BE2C (cell line): ENCODE results near the gene ARHGDIA.

Source experiments
- DNase-seq: peaks from one replicate; pipeline ENCODE4 v3.0.0-alpha.2; 2020
- H3K27me3 ChIP-seq: fragments of 250-450 bp; sonication (Bioruptor Pico); 2 replicates; pipeline ENCODE4 v1.5.1; 2020; ENCODE audit warnings: mild to moderate bottlenecking
- H3K36me3 ChIP-seq: fragments of 250-450 bp; sonication (Bioruptor Pico); 2 replicates; pipeline ENCODE4 v1.5.1; 2020; ENCODE audit warnings: mild to moderate bottlenecking
- H3K4me1 ChIP-seq: fragments of 250-450 bp; sonication (Bioruptor Pico); 2 replicates; pipeline ENCODE4 v1.5.1; 2020
- H3K4me3 ChIP-seq: 2 replicates; pipeline ENCODE4 v1.5.1; 2011; ENCODE audit warnings: low read depth, low read length
- H3K9me3 ChIP-seq: fragments of 250-450 bp; sonication (Bioruptor Pico); 2 replicates; pipeline ENCODE4 v1.5.1; 2020
- TF ChIP-seq, protein P1 (sequence below): IDR thresholded peaks from 2 replicates; pipeline ENCODE4 v1.5.1; 2012; ENCODE audit warnings: mild to moderate bottlenecking, low read depth, low read length

ARHGDIA gene

DNA sequence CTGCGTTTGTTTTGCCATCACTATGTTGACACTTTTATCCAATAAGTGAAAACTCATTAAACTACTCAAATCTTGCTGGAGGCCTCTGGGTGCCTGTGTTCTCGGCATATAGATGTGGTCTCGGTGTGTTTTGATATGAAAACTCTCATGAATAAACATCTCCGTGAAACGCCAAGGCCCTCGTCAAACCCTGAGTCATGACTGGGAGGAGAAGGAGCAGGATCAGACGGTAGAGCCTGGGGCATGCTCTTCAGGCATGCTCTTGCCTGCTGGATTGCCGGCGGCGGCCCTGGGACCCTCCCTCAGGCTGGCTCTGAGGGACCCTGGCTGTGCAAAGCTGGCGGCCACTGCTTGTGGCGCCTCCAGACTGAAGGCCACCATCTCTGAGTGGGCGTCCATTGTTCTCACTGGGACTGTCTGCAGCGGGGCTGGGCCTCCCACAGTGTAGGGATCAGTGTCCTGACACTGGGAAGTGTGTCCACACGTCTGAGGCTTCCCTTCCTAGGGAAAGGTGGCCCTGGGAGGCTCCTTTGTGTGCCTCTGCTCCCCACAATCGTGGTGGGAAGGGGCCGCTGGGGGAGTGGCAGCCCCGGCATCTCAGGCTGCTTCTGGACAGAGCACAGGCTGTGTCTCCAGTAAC is 29.2 kb upstream of the ARHGDIA start:
- Histone ChIP-seq H3K4me1 (peaks cover 18% of the 10 kb centered on the region), H3K36me3 (peaks cover 30% of the 10 kb centered on the region), H3K4me3 (no peak overlapping the region), H3K9me3 (no peaks in the 10 kb centered on the region), H3K27me3 (no peaks in the 10 kb centered on the region)
- DNase-seq, result no peak
- TF ChIP-seq, protein P1, sequence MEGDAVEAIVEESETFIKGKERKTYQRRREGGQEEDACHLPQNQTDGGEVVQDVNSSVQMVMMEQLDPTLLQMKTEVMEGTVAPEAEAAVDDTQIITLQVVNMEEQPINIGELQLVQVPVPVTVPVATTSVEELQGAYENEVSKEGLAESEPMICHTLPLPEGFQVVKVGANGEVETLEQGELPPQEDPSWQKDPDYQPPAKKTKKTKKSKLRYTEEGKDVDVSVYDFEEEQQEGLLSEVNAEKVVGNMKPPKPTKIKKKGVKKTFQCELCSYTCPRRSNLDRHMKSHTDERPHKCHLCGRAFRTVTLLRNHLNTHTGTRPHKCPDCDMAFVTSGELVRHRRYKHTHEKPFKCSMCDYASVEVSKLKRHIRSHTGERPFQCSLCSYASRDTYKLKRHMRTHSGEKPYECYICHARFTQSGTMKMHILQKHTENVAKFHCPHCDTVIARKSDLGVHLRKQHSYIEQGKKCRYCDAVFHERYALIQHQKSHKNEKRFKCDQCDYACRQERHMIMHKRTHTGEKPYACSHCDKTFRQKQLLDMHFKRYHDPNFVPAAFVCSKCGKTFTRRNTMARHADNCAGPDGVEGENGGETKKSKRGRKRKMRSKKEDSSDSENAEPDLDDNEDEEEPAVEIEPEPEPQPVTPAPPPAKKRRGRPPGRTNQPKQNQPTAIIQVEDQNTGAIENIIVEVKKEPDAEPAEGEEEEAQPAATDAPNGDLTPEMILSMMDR, result no peak

DNA sequence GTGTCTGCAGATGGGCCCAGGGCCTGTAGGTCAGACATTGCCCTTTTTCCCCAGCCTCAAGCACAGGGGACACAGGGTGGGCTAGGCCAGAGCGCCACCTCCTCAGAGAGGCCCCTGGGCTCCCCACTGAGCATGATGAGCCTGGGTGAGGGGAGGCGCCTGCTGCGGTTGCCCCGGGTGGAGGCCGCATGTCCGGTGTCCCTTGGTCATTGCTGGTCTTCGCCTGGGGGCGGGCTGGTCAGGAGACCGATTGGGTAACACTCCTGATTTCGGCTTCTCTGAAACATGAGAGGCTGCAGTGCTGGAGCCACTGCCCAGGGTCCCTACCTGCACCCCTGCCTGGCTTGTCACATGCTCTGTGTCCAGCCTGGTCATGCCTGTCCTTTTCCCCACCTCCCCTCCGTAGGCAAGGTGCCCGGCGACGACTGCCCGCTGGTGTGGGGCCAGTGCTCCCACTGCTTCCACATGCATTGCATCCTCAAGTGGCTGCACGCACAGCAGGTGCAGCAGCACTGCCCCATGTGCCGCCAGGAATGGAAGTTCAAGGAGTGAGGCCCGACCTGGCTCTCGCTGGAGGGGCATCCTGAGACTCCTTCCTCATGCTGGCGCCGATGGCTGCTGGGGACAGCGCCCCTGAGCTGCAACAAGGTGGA is 28.5 kb upstream of the ARHGDIA start:
- Histone ChIP-seq H3K36me3 (peaks cover 33% of the 10 kb centered on the region), H3K4me1 (peaks cover 18% of the 10 kb centered on the region), H3K27me3 (no peaks in the 10 kb centered on the region), H3K4me3 (no peak overlapping the region), H3K9me3 (no peaks in the 10 kb centered on the region)
- DNase-seq, result no peak
- TF ChIP-seq, protein P1, result no peak

DNA sequence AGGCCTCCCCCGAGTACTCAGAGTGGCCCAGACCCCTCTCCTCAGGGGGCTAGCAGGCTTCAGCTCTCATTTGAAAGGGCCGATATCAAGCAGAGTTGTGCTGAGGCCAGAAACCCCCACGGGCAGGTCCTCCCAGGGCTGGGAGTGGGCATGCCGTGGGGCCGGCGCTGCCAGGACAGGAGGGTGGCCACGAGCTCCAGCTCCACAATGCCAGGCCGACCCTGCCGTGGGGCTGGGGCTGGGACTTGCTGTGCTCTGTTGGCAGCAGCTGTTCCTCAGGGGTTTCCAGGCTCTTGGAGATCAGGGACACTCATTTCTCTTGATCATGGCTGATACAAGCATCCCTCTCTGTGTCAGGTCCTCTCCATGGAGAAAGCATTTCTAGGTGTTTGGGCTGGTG is 27.7 kb upstream of the ARHGDIA start:
- DNase-seq, result no peak
- TF ChIP-seq, protein P1, result no peak
- Histone ChIP-seq H3K4me3 (no peak overlapping the region), H3K27me3 (no peaks in the 10 kb centered on the region), H3K9me3 (no peaks in the 10 kb centered on the region), H3K4me1 (peaks cover 18% of the 10 kb centered on the region), H3K36me3 (peaks cover 33% of the 10 kb centered on the region)

DNA sequence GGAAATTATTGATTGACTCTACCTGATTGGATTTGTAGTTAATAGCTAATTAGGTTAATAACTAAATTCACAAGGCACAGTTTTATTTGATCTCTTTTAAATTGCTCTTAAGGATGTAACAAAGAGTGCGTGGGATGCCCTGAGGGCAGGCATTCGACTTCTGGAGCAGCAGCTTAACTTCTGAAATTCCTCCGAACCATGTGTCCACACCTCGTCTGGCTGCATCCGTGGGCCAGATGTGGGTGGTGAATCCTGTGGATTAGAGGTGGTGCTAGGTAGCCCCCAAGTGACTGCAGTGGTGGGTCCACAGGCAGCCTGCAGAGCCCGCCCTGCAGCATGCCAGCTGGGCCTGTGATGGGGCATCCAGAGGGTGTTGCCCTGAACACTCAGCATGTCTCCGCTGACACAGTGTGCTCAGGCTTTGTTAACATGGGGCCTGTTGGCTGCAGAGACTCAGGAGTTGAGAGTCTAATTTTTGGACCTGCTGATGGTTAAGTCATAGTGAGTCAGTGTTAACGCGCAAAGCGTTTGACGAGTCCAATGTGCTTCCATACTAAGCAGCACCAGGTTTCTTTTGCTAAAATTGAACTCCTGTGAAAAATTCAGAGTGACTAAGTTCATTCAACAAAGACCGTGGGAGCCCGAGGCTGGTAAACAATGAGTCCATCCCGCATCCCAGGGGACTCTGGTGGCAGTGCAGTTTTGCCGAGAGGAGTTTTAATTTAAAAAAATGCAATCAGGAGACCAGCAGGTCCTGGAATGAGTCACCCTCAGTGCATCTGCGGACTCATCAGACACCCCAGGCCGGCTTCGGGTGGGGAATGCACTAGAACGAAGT is 27.1 kb upstream of the ARHGDIA start:
- Histone ChIP-seq H3K4me3 (no peak overlapping the region), H3K36me3 (peaks cover 33% of the 10 kb centered on the region), H3K27me3 (no peaks in the 10 kb centered on the region), H3K4me1 (peaks cover 18% of the 10 kb centered on the region), H3K9me3 (no peaks in the 10 kb centered on the region)
- TF ChIP-seq, protein P1, result no peak
- DNase-seq, result peak; percentile 49

DNA sequence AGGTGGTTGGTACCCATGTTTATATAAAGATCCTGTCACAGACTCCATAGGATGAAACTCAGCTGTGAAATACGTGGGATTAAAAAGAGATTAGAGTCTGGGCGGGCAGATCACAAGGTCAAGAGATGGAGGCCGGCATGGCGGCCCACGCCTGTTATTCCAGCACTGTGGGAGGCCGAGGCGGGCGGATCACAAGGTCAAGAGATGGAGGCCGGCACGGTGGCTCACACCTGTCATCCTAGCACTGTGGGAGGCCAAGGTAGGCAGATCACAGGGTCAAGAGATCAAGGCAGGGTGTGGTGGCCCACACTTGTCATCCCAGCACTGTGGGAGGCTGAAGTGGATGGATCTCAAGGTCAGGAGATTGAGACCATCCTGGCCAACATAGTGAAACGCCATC is 24.3 kb upstream of the ARHGDIA start:
- Histone ChIP-seq H3K36me3 (peaks cover 38% of the 10 kb centered on the region), H3K27me3 (no peaks in the 10 kb centered on the region), H3K4me1 (peaks cover 11% of the 10 kb centered on the region), H3K4me3 (no peak overlapping the region), H3K9me3 (no peaks in the 10 kb centered on the region)
- TF ChIP-seq, protein P1, result no peak
- no peak for DNase-seq

DNA sequence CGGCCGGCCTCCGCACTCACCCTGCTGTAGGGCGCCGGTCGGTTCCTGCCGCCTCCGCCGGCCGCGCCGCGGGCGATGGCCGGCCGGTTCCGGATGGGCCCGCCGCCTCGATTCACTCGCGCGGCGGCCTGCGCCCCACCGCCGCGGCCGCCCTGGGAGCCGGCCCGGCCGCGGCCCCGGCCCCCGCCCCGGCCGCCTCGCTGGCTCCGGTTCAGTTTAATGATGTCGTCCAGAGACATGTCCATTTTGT is 20.1 kb upstream of the ARHGDIA start:
- TF ChIP-seq, protein P1, result no peak
- Histone ChIP-seq H3K4me1 (peaks cover 16% of the 10 kb centered on the region), H3K9me3 (no peaks in the 10 kb centered on the region), H3K27me3 (no peaks in the 10 kb centered on the region), H3K36me3 (peaks cover 57% of the 10 kb centered on the region), H3K4me3 (peak overlapping the region; percentile 98)
- DNase-seq, result no peak
